ENCODE data around the gene KRTAP1-5.
"Not testable (repeated sequence)": the region's sequence is repeated elsewhere in the genome, so short reads cannot be mapped to it uniquely, and the experiment has no call there.

GRCh38 chr17:41065016-41065689, 38.1 kb upstream of the KRTAP1-5 start:
- TF ChIP-seq POLR2A, CTCF (IDR thresholded peaks at IDR 0.05): not testable (repeated sequence)
